CD8-positive, alpha-beta memory T cell (primary cell): ENCODE results near the gene C22orf42. TPM values are rescaled to one million over a fixed set of nuclear protein-coding genes. Genes with fewer than 3 reads are reported as not detected.
"Not testable (repeated sequence)": the region's sequence is repeated elsewhere in the genome, so short reads cannot be mapped to it uniquely, and the experiment has no call there.

ENCODE experiments used
- CTCF ChIA-PET: fragments of 350-600 bp; sonication (Branson Sonifier 250); formaldehyde crosslinking; loops from one replicate; lab custom pipeline; 2021; ENCODE audit warnings: antibody characterized with exemption; lab: Charles Lee
- POLR2A ChIA-PET: fragments of 350-600 bp; sonication (Branson Sonifier 250); formaldehyde crosslinking; loops from one replicate; lab custom pipeline; 2021; ENCODE audit warnings: antibody characterized with exemption; lab: Charles Lee
- DNase-seq, 5 donors: peaks; one replicate each; pipeline versions ENCODE4 v3.0.0 to v3.0.0-alpha.2; 2020 to 2022; ENCODE audit warnings: mixed read lengths in 1 of 5
- H3K27ac ChIP-seq: one replicate; pipeline ENCODE4 v1.7.0; 2013; ENCODE audit warnings: low read depth, mild to moderate bottlenecking, low read length, moderate library complexity
- H3K27me3 ChIP-seq: 2 replicates; pipeline ENCODE4 v1.7.0; 2013; ENCODE audit warnings: low read length, mild to moderate bottlenecking; ENCODE audit not compliant: insufficient read depth, poor library complexity, severe bottlenecking
- H3K36me3 ChIP-seq: 2 replicates; pipeline ENCODE4 v1.7.0; 2013; ENCODE audit warnings: mild to moderate bottlenecking, low read length, moderate library complexity; ENCODE audit not compliant: insufficient read depth
- H3K4me1 ChIP-seq: 2 replicates; pipeline ENCODE4 v1.7.0; 2013; ENCODE audit warnings: mild to moderate bottlenecking, low read length, moderate library complexity; ENCODE audit not compliant: insufficient read depth
- H3K4me3 ChIP-seq: 2 replicates; pipeline ENCODE4 v1.7.0; 2013; ENCODE audit warnings: mild to moderate bottlenecking, low read length
- H3K9me3 ChIP-seq: 2 replicates; pipeline ENCODE4 v1.7.0; 2013; ENCODE audit warnings: mild to moderate bottlenecking, low read length
- H3K27ac Mint-ChIP-seq, 8 donors: one replicate each; pipeline ENCODE4 v1.8.0; 2020 to 2021; ENCODE audit warnings: mixed read lengths in 8 of 8, mild to moderate bottlenecking in 6 of 8, inconsistent platforms in 3 of 8, moderate library complexity in 3 of 8
- H3K27me3 Mint-ChIP-seq, 2 donors: one replicate each; pipeline ENCODE4 v1.8.0; 2020 to 2021; ENCODE audit warnings: mixed read lengths in 2 of 2, mild to moderate bottlenecking in 1 of 2, moderate library complexity in 1 of 2
- H3K36me3 Mint-ChIP-seq, 3 donors: one replicate each; pipeline ENCODE4 v1.8.0; 2020 to 2021; ENCODE audit warnings: mixed read lengths in 3 of 3, inconsistent platforms in 1 of 3, mild to moderate bottlenecking in 1 of 3
- H3K4me1 Mint-ChIP-seq, 3 donors: one replicate each; pipeline ENCODE4 v1.8.0; 2020 to 2021; ENCODE audit warnings: mixed read lengths in 3 of 3, inconsistent platforms in 1 of 3, mild to moderate bottlenecking in 1 of 3
- H3K4me3 Mint-ChIP-seq, 7 donors: one replicate each; pipeline ENCODE4 v1.8.0; 2020 to 2021; ENCODE audit warnings: mixed read lengths in 7 of 7, mild to moderate bottlenecking in 6 of 7, moderate library complexity in 4 of 7, inconsistent platforms in 2 of 7
- H3K9me3 Mint-ChIP-seq, 5 donors: one replicate each; pipeline ENCODE4 v1.8.0; 2020 to 2022; ENCODE audit warnings: mixed read lengths in 5 of 5, mild to moderate bottlenecking in 3 of 5, moderate library complexity in 2 of 5, inconsistent platforms in 1 of 5
- polyA plus RNA-seq: library from polyadenylated mRNA; unstranded; fragments of 300-500 nt; fragmentation: Illumina TruSeq; gene quantifications from one replicate; pipeline ENCODE4 v1.2.3, GENCODE V29; 2021
- total RNA-seq, 2 experiments: library from RNA; stranded (reverse); gene quantifications; one replicate each; pipeline ENCODE4 v1.2.3, GENCODE V29; 2021

Gene C22orf42
- total and polyA plus RNA-seq, 3 experiments from 2014 or later: not detected

DNA sequence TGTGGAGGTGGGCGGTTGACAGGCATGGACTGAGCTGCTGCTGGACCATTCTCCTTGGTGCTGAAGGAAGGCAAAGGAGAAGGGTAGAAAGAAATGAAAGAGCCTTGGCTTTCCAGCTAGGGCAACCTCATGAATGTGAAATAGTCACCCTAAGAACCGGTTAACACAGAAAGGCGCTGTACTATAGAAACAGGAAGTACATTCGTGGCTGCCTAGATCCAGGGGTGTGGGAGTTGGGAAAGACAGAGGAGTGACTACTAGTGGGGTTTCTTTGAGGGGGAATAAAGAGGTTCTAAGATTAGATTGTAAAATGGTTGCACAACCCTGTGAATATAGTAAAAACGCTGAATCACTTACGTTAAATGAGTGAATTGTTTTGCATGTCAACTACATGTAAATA lies 7.5 kb downstream of the C22orf42 start:
- not testable (repeated sequence) for H3K4me1 ChIP-seq, H3K27me3 Mint-ChIP-seq

GRCh38 chr22:32150647-32151046 lies 8.5 kb downstream of the C22orf42 start:
- H3K27ac Mint-ChIP-seq, H3K36me3 ChIP-seq, H3K27me3 Mint-ChIP-seq, H3K27ac ChIP-seq, H3K36me3 Mint-ChIP-seq, H3K4me3 Mint-ChIP-seq, H3K4me3 ChIP-seq, H3K4me1 ChIP-seq, POLR2A ChIA-PET, H3K27me3 ChIP-seq, H3K9me3 ChIP-seq, CTCF ChIA-PET, DNase-seq: not testable (repeated sequence)
- Mint-ChIP-seq H3K9me3 (peaks cover 5 to 12% (median 11%) of the 10 kb centered on the region in 5 donors), H3K4me1 (peaks cover 11 to 18% (median 14%) of the 10 kb centered on the region in 3 donors)

More for the DNA sequence above, 7.5 kb downstream of the C22orf42 start:
- H3K27ac ChIP-seq, POLR2A ChIA-PET, H3K4me3 ChIP-seq, H3K36me3 ChIP-seq, H3K9me3 ChIP-seq, H3K27ac Mint-ChIP-seq, H3K27me3 ChIP-seq, CTCF ChIA-PET, DNase-seq, H3K36me3 Mint-ChIP-seq: not testable (repeated sequence)
- Mint-ChIP-seq H3K9me3 (peaks cover 5 to 12% (median 11%) of the 10 kb centered on the region in 5 donors), H3K4me1 (peaks cover 11 to 18% (median 14%) of the 10 kb centered on the region in 3 donors), H3K4me3 (peak overlapping the region in 1 of 7 donors; percentile 35)

DNA sequence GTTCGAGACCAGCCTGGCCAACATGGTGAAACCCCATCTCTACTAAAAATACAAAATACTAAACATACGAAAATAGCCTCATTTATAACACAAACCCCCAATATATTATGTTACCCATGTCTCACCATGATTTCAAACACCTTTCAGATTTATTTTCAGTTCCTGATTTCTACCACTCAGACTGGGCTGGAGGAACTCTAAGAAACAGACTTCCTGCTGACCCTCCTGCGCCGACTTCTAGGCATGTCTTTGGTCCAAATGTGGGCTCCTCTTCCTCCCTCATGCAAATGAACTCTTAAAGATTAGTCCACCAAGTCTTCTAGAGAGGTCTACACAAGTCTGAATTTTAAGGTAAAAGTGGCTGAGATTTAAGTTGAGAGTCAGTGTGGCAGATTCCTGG lies 10.7 kb downstream of the C22orf42 start:
- H3K36me3 ChIP-seq, H3K27me3 Mint-ChIP-seq, H3K36me3 Mint-ChIP-seq, DNase-seq, H3K9me3 ChIP-seq, H3K27ac Mint-ChIP-seq, H3K4me3 ChIP-seq, POLR2A ChIA-PET, H3K27ac ChIP-seq, CTCF ChIA-PET, H3K4me3 Mint-ChIP-seq, H3K27me3 ChIP-seq: not testable (repeated sequence)
- Mint-ChIP-seq H3K9me3 (peaks cover 5 to 12% (median 11%) of the 10 kb centered on the region in 5 donors), H3K4me1 (peaks cover 22 to 33% (median 30%) of the 10 kb centered on the region in 3 donors)
- peaks cover 11% of the 10 kb centered on the region for H3K4me1 ChIP-seq

DNA sequence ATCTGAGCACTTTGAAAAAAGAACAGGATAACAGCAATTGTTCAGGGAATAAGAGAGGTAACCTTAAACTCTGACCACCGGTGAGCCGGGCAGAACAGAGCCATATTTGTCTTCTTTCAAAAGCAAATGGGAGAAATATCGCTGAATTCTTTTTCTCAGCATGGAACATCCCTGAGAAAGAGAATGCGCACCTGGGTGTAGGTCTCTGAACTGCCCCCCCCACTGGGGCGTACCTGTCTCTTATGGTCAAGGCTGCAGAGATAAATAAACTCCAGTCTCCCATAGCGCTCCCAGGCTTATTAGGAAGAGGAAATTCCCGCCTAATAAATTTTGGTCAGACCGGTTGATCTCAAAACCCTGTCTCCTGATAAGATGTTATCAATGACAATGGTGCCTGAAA lies 12.0 kb downstream of the C22orf42 start:
- Mint-ChIP-seq H3K9me3 (peaks cover 5 to 12% (median 11%) of the 10 kb centered on the region in 5 donors), H3K4me1 (peaks cover 24 to 35% (median 33%) of the 10 kb centered on the region in 3 donors)
- H3K27me3 Mint-ChIP-seq, H3K4me3 ChIP-seq, H3K36me3 Mint-ChIP-seq, H3K36me3 ChIP-seq, H3K27ac ChIP-seq, POLR2A ChIA-PET, H3K27me3 ChIP-seq, H3K27ac Mint-ChIP-seq, H3K4me3 Mint-ChIP-seq, CTCF ChIA-PET, DNase-seq, H3K9me3 ChIP-seq: not testable (repeated sequence)
- peaks cover 15% of the 10 kb centered on the region for H3K4me1 ChIP-seq

- H3K9me3 Mint-ChIP-seq: peaks cover 5 to 12% (median 11%) of the 10 kb centered on the region in 5 donors
- POLR2A ChIA-PET: interaction anchor here (0.6 kb wide), 1 partner anchor 9 kb away, joined by 4 read pairs; no protein-coding TSS in a partner anchor
- peaks cover 0 to 8% (median 0%) of the 10 kb centered on the region in 3 donors for H3K36me3 Mint-ChIP-seq
- H3K4me1 ChIP-seq: peaks cover 15% of the 10 kb centered on the region
- H3K36me3 ChIP-seq: no peaks in the 10 kb centered on the region
- H3K9me3 ChIP-seq: no peaks in the 10 kb centered on the region
- peaks cover 26 to 37% (median 35%) of the 10 kb centered on the region in 3 donors for H3K4me1 Mint-ChIP-seq
- H3K4me3 ChIP-seq: no peak overlapping the region
- H3K27ac Mint-ChIP-seq: peak overlapping the region; percentile 6 to 92 (median 40)
- no peaks in the 10 kb centered on the region for H3K27me3 ChIP-seq
- no peak overlapping the region for H3K4me3 Mint-ChIP-seq
- no peaks in the 10 kb centered on the region for H3K27me3 Mint-ChIP-seq
- CTCF ChIA-PET: no interaction called here
- no peak overlapping the region for H3K27ac ChIP-seq
- DNase-seq: no peak
Measured at GRCh38 chr22:32144496-32145274, 14.4 kb downstream of the C22orf42 start.

- Mint-ChIP-seq H3K9me3 (peaks cover 3 to 7% (median 6%) of the 10 kb centered on the region in 5 donors), H3K4me3 (peak overlapping the region in 1 of 7 donors; percentile 23), H3K4me1 (peaks cover 34 to 48% (median 46%) of the 10 kb centered on the region in 3 donors), H3K27ac (peak overlapping the region; percentile 35 to 83 (median 50)), H3K27me3 (no peaks in the 10 kb centered on the region), H3K36me3 (peaks cover 0 to 5% (median 3%) of the 10 kb centered on the region in 3 donors)
- Histone ChIP-seq H3K4me1 (peaks cover 22% of the 10 kb centered on the region), H3K27ac (no peak overlapping the region), H3K36me3 (no peaks in the 10 kb centered on the region), H3K9me3 (no peaks in the 10 kb centered on the region), H3K27me3 (no peaks in the 10 kb centered on the region), H3K4me3 (no peak overlapping the region)
- ChIA-PET POLR2A (no interaction called here), CTCF (interaction anchor here (1.4 kb wide), 1 partner anchor 119 kb away, joined by 3 read pairs; no protein-coding TSS in a partner anchor)
- no peak for DNase-seq
Measured at GRCh38 chr22:32142600-32142999, 16.5 kb downstream of the C22orf42 start.

GRCh38 chr22:32140688-32141087 lies 18.4 kb downstream of the C22orf42 start:
- H3K4me3 ChIP-seq, H3K4me3 Mint-ChIP-seq, H3K36me3 Mint-ChIP-seq, H3K36me3 ChIP-seq, H3K9me3 ChIP-seq, CTCF ChIA-PET, H3K9me3 Mint-ChIP-seq, H3K27me3 Mint-ChIP-seq, H3K27ac ChIP-seq, H3K27me3 ChIP-seq, POLR2A ChIA-PET: not testable (repeated sequence)
- H3K4me1 ChIP-seq: peaks cover 30% of the 10 kb centered on the region
- DNase-seq: peak in 1 of 5 donors; percentile 13
- H3K4me1 Mint-ChIP-seq: peaks cover 38 to 52% (median 51%) of the 10 kb centered on the region in 3 donors
- peak overlapping the region in 1 of 8 donors; percentile 17 for H3K27ac Mint-ChIP-seq

DNA sequence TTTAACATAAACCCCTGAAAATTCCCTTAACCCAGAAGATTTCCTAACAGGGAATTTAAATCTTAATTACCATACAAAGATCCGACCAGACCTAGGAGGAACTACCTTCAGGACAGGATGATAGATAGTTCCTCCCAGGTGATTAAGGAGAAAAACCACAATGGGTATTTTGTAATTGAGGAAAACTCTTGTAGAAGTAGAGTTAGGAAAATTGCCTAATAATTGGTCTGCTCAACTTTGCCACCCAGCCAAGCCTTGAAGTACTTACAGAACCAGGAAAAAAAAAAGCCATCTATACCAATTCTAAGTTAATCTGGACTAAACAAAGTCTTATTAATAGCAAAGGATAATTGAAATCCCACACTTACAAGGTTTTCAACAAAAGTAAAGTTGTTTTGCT lies 20.5 kb downstream of the C22orf42 start:
- Mint-ChIP-seq H3K4me3 (peak overlapping the region; percentile 85 to 94 (median 91)), H3K27ac (peak overlapping the region; percentile 88 to 96 (median 92)), H3K4me1 (peaks cover 28 to 36% (median 36%) of the 10 kb centered on the region in 3 donors)
- H3K9me3 Mint-ChIP-seq, DNase-seq, H3K36me3 Mint-ChIP-seq, CTCF ChIA-PET, H3K27me3 ChIP-seq, H3K36me3 ChIP-seq, H3K27me3 Mint-ChIP-seq, POLR2A ChIA-PET, H3K9me3 ChIP-seq: not testable (repeated sequence)
- Histone ChIP-seq H3K4me3 (peak overlapping the region; percentile 81), H3K27ac (peak overlapping the region; percentile 4), H3K4me1 (peaks cover 19% of the 10 kb centered on the region)
